ENCODE results near the gene PDE4D. TPM values are rescaled to one million over a fixed set of nuclear protein-coding genes. Genes with fewer than 3 reads are reported as not detected.

Gene PDE4D
- total RNA-seq, 1 experiment from 2014 or later, result 6.5 TPM

DNA sequence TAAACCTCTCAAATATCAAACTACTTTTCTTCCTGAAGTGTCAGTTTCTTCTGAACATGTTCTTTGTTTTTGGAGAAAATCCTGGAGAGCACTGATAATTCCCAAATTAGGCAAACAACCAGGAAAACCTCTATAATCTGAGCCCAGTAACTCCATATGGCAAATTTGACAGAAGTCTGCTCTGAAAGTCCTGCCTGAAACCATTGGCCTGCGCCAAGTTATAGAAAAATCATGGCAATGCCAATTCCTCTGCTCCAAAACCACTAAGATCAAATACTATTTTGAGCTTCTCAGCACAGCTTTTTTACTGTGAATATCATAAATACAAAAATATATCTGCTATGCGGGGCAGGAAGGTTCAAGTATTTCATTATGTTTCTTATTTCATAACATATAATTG is 45.9 kb downstream of the PDE4D start:
- Histone ChIP-seq H3K27me3 (replicated peaks; ENCODE audit: insufficient read depth, low read depth, low read length, poor library complexity) (peaks cover 95% of the 10 kb centered on the region), H3K4me3 (ENCODE audit: low read depth, low read length, poor library complexity, severe bottlenecking) (no peak overlapping the region), H3K4me1 (ENCODE audit: insufficient read depth, low read length, poor library complexity, severe bottlenecking) (no peaks in the 10 kb centered on the region), H3K27ac (ENCODE audit: low read depth, low read length, poor library complexity, severe bottlenecking) (no peak overlapping the region), H3K36me3 (ENCODE audit: insufficient read depth, low read length, poor library complexity, severe bottlenecking) (no peaks in the 10 kb centered on the region), H3K9me3 (ENCODE audit: low read depth, low read length, poor library complexity, severe bottlenecking) (no peaks in the 10 kb centered on the region)
- intact Hi-C loops (cut with micrococcal nuclease; ENCODE audit: unreplicated experiment), result no loop called here
- CTCF ChIA-PET, result no interaction called here
- DNase-seq (ENCODE audit: low spot score), result no peak
- POLR2A ChIA-PET (ENCODE audit: low non-redundant PET), result no interaction called here
- TF ChIP-seq, protein P1, sequence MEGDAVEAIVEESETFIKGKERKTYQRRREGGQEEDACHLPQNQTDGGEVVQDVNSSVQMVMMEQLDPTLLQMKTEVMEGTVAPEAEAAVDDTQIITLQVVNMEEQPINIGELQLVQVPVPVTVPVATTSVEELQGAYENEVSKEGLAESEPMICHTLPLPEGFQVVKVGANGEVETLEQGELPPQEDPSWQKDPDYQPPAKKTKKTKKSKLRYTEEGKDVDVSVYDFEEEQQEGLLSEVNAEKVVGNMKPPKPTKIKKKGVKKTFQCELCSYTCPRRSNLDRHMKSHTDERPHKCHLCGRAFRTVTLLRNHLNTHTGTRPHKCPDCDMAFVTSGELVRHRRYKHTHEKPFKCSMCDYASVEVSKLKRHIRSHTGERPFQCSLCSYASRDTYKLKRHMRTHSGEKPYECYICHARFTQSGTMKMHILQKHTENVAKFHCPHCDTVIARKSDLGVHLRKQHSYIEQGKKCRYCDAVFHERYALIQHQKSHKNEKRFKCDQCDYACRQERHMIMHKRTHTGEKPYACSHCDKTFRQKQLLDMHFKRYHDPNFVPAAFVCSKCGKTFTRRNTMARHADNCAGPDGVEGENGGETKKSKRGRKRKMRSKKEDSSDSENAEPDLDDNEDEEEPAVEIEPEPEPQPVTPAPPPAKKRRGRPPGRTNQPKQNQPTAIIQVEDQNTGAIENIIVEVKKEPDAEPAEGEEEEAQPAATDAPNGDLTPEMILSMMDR (conservative IDR thresholded peaks at IDR 0.05; ENCODE audit: low read depth, low read length), result no peak
- BruUV-seq (replicated peaks), result no TSS peak

- intact Hi-C loops (cut with micrococcal nuclease; ENCODE audit: unreplicated experiment), result no loop called here
- H3K27me3 ChIP-seq (replicated peaks; ENCODE audit: insufficient read depth, low read depth, low read length, poor library complexity), result peaks cover 95% of the 10 kb centered on the region
- H3K36me3 ChIP-seq (ENCODE audit: insufficient read depth, low read length, poor library complexity, severe bottlenecking), result no peaks in the 10 kb centered on the region
- H3K9me3 ChIP-seq (ENCODE audit: low read depth, low read length, poor library complexity, severe bottlenecking), result no peaks in the 10 kb centered on the region
- no peak for DNase-seq (ENCODE audit: low spot score)
- no TSS peak for BruUV-seq (replicated peaks)
- ChIA-PET POLR2A (ENCODE audit: low non-redundant PET) (no interaction called here), CTCF (no interaction called here)
- H3K4me1 ChIP-seq (ENCODE audit: insufficient read depth, low read length, poor library complexity, severe bottlenecking), result no peaks in the 10 kb centered on the region
- H3K27ac ChIP-seq (ENCODE audit: low read depth, low read length, poor library complexity, severe bottlenecking), result no peak overlapping the region
- H3K4me3 ChIP-seq (ENCODE audit: low read depth, low read length, poor library complexity, severe bottlenecking), result no peak overlapping the region
- TF ChIP-seq, protein P1 (conservative IDR thresholded peaks at IDR 0.05; ENCODE audit: low read depth, low read length), result no peak
- TF ChIP-seq EZH2 (IDR thresholded peaks at IDR 0.05; ENCODE audit: borderline replicate concordance, low read depth, low read length, poor library complexity, severe bottlenecking), result no peak
Observed at GRCh38 chr5:59845730-59846129, 47.8 kb downstream of the PDE4D start.

- ChIA-PET POLR2A (ENCODE audit: low non-redundant PET) (no interaction called here), CTCF (no interaction called here)
- intact Hi-C loops (cut with micrococcal nuclease; ENCODE audit: unreplicated experiment), result no loop called here
- TF ChIP-seq, protein P1 (conservative IDR thresholded peaks at IDR 0.05; ENCODE audit: low read depth, low read length), result no peak
- TF ChIP-seq EZH2 (IDR thresholded peaks at IDR 0.05; ENCODE audit: borderline replicate concordance, low read depth, low read length, poor library complexity, severe bottlenecking), result no peak
- Histone ChIP-seq H3K36me3 (ENCODE audit: insufficient read depth, low read length, poor library complexity, severe bottlenecking) (no peaks in the 10 kb centered on the region), H3K27me3 (replicated peaks; ENCODE audit: insufficient read depth, low read depth, low read length, poor library complexity) (peaks cover 95% of the 10 kb centered on the region), H3K4me1 (ENCODE audit: insufficient read depth, low read length, poor library complexity, severe bottlenecking) (no peaks in the 10 kb centered on the region), H3K27ac (ENCODE audit: low read depth, low read length, poor library complexity, severe bottlenecking) (no peak overlapping the region), H3K9me3 (ENCODE audit: low read depth, low read length, poor library complexity, severe bottlenecking) (no peaks in the 10 kb centered on the region), H3K4me3 (ENCODE audit: low read depth, low read length, poor library complexity, severe bottlenecking) (no peak overlapping the region)
- no peak for DNase-seq (ENCODE audit: low spot score)
- no TSS peak for BruUV-seq (replicated peaks)
Observed at GRCh38 chr5:59843511-59844213, 49.9 kb downstream of the PDE4D start.
